Neural progenitor cell (in vitro differentiated cells): Measurements from ENCODE around the gene AGAP3. TPM values are rescaled to one million over a fixed set of nuclear protein-coding genes. Genes with fewer than 3 reads are reported as not detected.
"Not testable (repeated sequence)": the region's sequence is repeated elsewhere in the genome, so short reads cannot be mapped to it uniquely, and the experiment has no call there.

Experiments used
- DNase-seq: peaks from one replicate; pipeline ENCODE4 v3.0.0-alpha.2; 2016; ENCODE audit warnings: low spot score
- H2AFZ ChIP-seq: fragments of 200-600 bp; sonication (generic); replicated peaks from 2 replicates; pipeline ENCODE4 v1.6.1; 2016; ENCODE audit warnings: antibody characterized with exemption
- H3F3A ChIP-seq: fragments of 200-600 bp; sonication (generic); 2 replicates; pipeline ENCODE4 v1.6.1; 2016; ENCODE audit warnings: antibody characterized with exemption, low read depth
- H3K27ac ChIP-seq: fragments of 200-600 bp; sonication (generic); 2 replicates; pipeline ENCODE4 v1.5.1; 2016; ENCODE audit warnings: mild to moderate bottlenecking
- H3K27me3 ChIP-seq: fragments of 200-600 bp; sonication (generic); 2 replicates; pipeline ENCODE4 v1.6.1; 2016; ENCODE audit warnings: mild to moderate bottlenecking, moderate library complexity
- H3K36me3 ChIP-seq: fragments of 200-600 bp; sonication (generic); 2 replicates; pipeline ENCODE4 v1.5.1; 2016
- H3K4me1 ChIP-seq: fragments of 200-600 bp; sonication (generic); 2 replicates; pipeline ENCODE4 v1.6.1; 2016; ENCODE audit warnings: mixed run types
- H3K4me2 ChIP-seq: fragments of 200-600 bp; sonication (generic); 2 replicates; pipeline ENCODE4 v1.6.1; 2016
- H3K4me3 ChIP-seq: fragments of 200-600 bp; sonication (generic); 2 replicates; pipeline ENCODE4 v1.5.1; 2016
- H3K79me2 ChIP-seq: fragments of 200-600 bp; sonication (generic); 2 replicates; pipeline ENCODE4 v1.6.1; 2016; ENCODE audit warnings: low read depth
- H3K9ac ChIP-seq: fragments of 200-600 bp; sonication (generic); 2 replicates; pipeline ENCODE4 v1.6.1; 2016
- H3K9me3 ChIP-seq: fragments of 200-600 bp; sonication (generic); 2 replicates; pipeline ENCODE4 v1.5.1; 2016; ENCODE audit warnings: low read depth
- H4K20me1 ChIP-seq: fragments of 200-600 bp; sonication (generic); 2 replicates; pipeline ENCODE4 v1.6.1; 2016; ENCODE audit warnings: low read depth
- H3K27ac Mint-ChIP-seq: 3 replicates; pipeline ENCODE4 v1.8.0; 2021; ENCODE audit warnings: mixed read lengths
- H3K27me3 Mint-ChIP-seq: 2 replicates; pipeline ENCODE4 v1.8.0; 2022; ENCODE audit warnings: low read depth, mild to moderate bottlenecking, inconsistent platforms, moderate library complexity, mixed read lengths; ENCODE audit not compliant: insufficient read depth
- H3K36me3 Mint-ChIP-seq: 3 replicates; pipeline ENCODE4 v1.8.0; 2021; ENCODE audit warnings: mixed read lengths
- H3K4me1 Mint-ChIP-seq: 3 replicates; pipeline ENCODE4 v1.8.0; 2021; ENCODE audit warnings: mixed read lengths
- H3K4me3 Mint-ChIP-seq: 3 replicates; pipeline ENCODE4 v1.8.0; 2021; ENCODE audit warnings: mild to moderate bottlenecking, moderate library complexity, mixed read lengths
- H3K9me3 Mint-ChIP-seq: 3 replicates; pipeline ENCODE4 v1.8.0; 2020; ENCODE audit warnings: mixed read lengths
- CTCF ChIP-seq: fragments of 200-600 bp; sonication (generic); IDR thresholded peaks from 2 replicates; pipeline ENCODE4 v1.5.1; 2017; ENCODE audit warnings: antibody characterized with exemption, mild to moderate bottlenecking
- EZH2 ChIP-seq: fragments of 200-600 bp; sonication (generic); IDR thresholded peaks from 2 replicates; pipeline ENCODE4 v1.6.1; 2017; ENCODE audit warnings: antibody characterized with exemption, mild to moderate bottlenecking, moderate library complexity
- EZH2phosphoT487 ChIP-seq: fragments of 200-600 bp; sonication (generic); IDR thresholded peaks from 2 replicates; pipeline ENCODE4 v1.6.1; 2017; ENCODE audit warnings: antibody characterized with exemption
- total RNA-seq: library from RNA; depleted of rRNA; stranded (reverse); fragments of >200 nt; gene quantifications from 2 replicates; pipeline ENCODE4 v1.2.3, GENCODE V29; 2015; ENCODE audit warnings: low replicate concordance

Gene AGAP3
- total RNA-seq, 1 donor from 2014 or later, result 38.9 TPM

- Histone ChIP-seq H3K27me3 (no peaks in the 10 kb centered on the region), H3K9ac (peak overlapping the region; percentile 45), H3K27ac (no peak overlapping the region), H3K4me2 (no peak overlapping the region), H3K9me3 (no peaks in the 10 kb centered on the region), H2AFZ (no peak overlapping the region), H3F3A (no peaks in the 10 kb centered on the region), H3K79me2 (no peaks in the 10 kb centered on the region), H4K20me1 (no peaks in the 10 kb centered on the region), H3K4me1 (no peaks in the 10 kb centered on the region), H3K4me3 (no peak overlapping the region), H3K36me3 (no peaks in the 10 kb centered on the region)
- peaks cover 2% of the 10 kb centered on the region for H3K27me3 Mint-ChIP-seq
- TF ChIP-seq CTCF, result no peak
- TF ChIP-seq EZH2, result no peak
- TF ChIP-seq EZH2phosphoT487, result no peak
- DNase-seq, result no peak
- H3K4me1 Mint-ChIP-seq, result peaks cover 9% of the 10 kb centered on the region
- H3K36me3 Mint-ChIP-seq, result no peaks in the 10 kb centered on the region
- H3K4me3 Mint-ChIP-seq, result no peak overlapping the region
- no peaks in the 10 kb centered on the region for H3K9me3 Mint-ChIP-seq
- no peak overlapping the region for H3K27ac Mint-ChIP-seq
These were observed 45.5 kb upstream of the AGAP3 start for GRCh38 chr7:151040616-151041375.

- H3K4me1 Mint-ChIP-seq, H3K9ac ChIP-seq, H3K9me3 Mint-ChIP-seq, H3K27ac Mint-ChIP-seq, H3K27me3 Mint-ChIP-seq, H4K20me1 ChIP-seq, H3K4me3 ChIP-seq, H3K36me3 Mint-ChIP-seq, DNase-seq, H2AFZ ChIP-seq, H3K36me3 ChIP-seq, H3K4me1 ChIP-seq, H3K79me2 ChIP-seq, H3K9me3 ChIP-seq, H3K27me3 ChIP-seq, H3K27ac ChIP-seq, H3K4me2 ChIP-seq, H3K4me3 Mint-ChIP-seq, H3F3A ChIP-seq: not testable (repeated sequence)
These were observed 42.8 kb upstream of the AGAP3 start for GRCh38 chr7:151043449-151043848.

GRCh38 chr7:151043959-151044358, 42.3 kb upstream of the AGAP3 start:
- Histone ChIP-seq H3K27me3 (peaks cover 6% of the 10 kb centered on the region), H3F3A (no peaks in the 10 kb centered on the region), H3K36me3 (no peaks in the 10 kb centered on the region), H3K4me2 (no peak overlapping the region), H4K20me1 (no peaks in the 10 kb centered on the region), H3K9ac (no peak overlapping the region), H3K4me3 (no peak overlapping the region), H3K9me3 (no peaks in the 10 kb centered on the region), H3K79me2 (no peaks in the 10 kb centered on the region), H2AFZ (no peak overlapping the region), H3K4me1 (no peaks in the 10 kb centered on the region), H3K27ac (no peak overlapping the region)
- H3K4me3 Mint-ChIP-seq, result no peak overlapping the region
- H3K4me1 Mint-ChIP-seq, result peaks cover 6% of the 10 kb centered on the region
- no peaks in the 10 kb centered on the region for H3K9me3 Mint-ChIP-seq
- H3K27ac Mint-ChIP-seq, result no peak overlapping the region
- TF ChIP-seq EZH2 (no peak), EZH2phosphoT487 (no peak), CTCF (no peak)
- no peaks in the 10 kb centered on the region for H3K36me3 Mint-ChIP-seq
- H3K27me3 Mint-ChIP-seq, result peaks cover 2% of the 10 kb centered on the region
- no peak for DNase-seq

- Histone ChIP-seq H3K9me3 (no peaks in the 10 kb centered on the region), H3F3A (no peaks in the 10 kb centered on the region), H3K79me2 (no peaks in the 10 kb centered on the region), H2AFZ (no peak overlapping the region), H3K36me3 (no peaks in the 10 kb centered on the region), H3K27me3 (peaks cover 19% of the 10 kb centered on the region), H4K20me1 (peaks cover 8% of the 10 kb centered on the region), H3K27ac (no peak overlapping the region), H3K4me3 (no peak overlapping the region), H3K9ac (no peak overlapping the region), H3K4me1 (no peaks in the 10 kb centered on the region), H3K4me2 (no peak overlapping the region)
- no peak for DNase-seq
- no peak overlapping the region for H3K27ac Mint-ChIP-seq
- H3K36me3 Mint-ChIP-seq, result no peaks in the 10 kb centered on the region
- H3K9me3 Mint-ChIP-seq, result no peaks in the 10 kb centered on the region
- no peak for TF ChIP-seq EZH2phosphoT487
- no peak for TF ChIP-seq EZH2
- TF ChIP-seq CTCF, result no peak
- no peaks in the 10 kb centered on the region for H3K4me1 Mint-ChIP-seq
- H3K4me3 Mint-ChIP-seq, result no peak overlapping the region
- H3K27me3 Mint-ChIP-seq, result peaks cover 6% of the 10 kb centered on the region
These were observed 41.0 kb upstream of the AGAP3 start for GRCh38 chr7:151045262-151045661.
